HG03457 (cell line): ENCODE results near the gene TSPO.

Experiments
- ATAC-seq: cut with Tn5 transposase; IDR thresholded peaks from one replicate; pipeline ENCODE4 v1.9.1; 2021; ENCODE audit warnings: moderate number of reproducible peaks; ENCODE audit not compliant: unreplicated experiment

Gene TSPO

GRCh38 chr22:43174941-43175531, 23.7 kb downstream of the TSPO start:
- no peak for ATAC-seq

GRCh38 chr22:43176090-43176489, 24.7 kb downstream of the TSPO start:
- ATAC-seq: no peak

- no peak for ATAC-seq
Measured at GRCh38 chr22:43177479-43177878, 26.1 kb downstream of the TSPO start.

GRCh38 chr22:43179146-43179910, 28.0 kb downstream of the TSPO start:
- ATAC-seq: no peak

GRCh38 chr22:43179911-43180195, 28.5 kb downstream of the TSPO start:
- ATAC-seq: no peak

DNA sequence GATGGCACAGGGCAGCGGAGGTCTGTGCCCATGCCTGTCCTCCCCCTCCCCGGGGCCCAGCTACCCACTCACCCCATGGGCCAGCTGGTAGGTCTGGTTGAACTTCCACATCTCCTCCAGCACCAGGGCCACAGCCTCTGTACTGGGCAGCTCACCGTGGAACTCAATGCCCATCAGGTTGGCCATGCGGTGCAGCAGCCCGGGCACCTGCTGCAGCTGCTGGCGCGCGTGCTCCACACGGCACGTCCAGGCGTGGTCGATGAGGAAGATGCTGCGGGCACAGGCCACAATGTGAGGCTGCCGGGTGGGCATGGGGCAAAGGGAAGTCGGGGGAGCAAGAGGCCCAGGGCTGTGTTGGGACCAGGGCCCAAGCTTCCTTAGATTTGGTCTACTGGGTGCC, 29.3 kb downstream of the TSPO start:
- ATAC-seq: no peak

DNA sequence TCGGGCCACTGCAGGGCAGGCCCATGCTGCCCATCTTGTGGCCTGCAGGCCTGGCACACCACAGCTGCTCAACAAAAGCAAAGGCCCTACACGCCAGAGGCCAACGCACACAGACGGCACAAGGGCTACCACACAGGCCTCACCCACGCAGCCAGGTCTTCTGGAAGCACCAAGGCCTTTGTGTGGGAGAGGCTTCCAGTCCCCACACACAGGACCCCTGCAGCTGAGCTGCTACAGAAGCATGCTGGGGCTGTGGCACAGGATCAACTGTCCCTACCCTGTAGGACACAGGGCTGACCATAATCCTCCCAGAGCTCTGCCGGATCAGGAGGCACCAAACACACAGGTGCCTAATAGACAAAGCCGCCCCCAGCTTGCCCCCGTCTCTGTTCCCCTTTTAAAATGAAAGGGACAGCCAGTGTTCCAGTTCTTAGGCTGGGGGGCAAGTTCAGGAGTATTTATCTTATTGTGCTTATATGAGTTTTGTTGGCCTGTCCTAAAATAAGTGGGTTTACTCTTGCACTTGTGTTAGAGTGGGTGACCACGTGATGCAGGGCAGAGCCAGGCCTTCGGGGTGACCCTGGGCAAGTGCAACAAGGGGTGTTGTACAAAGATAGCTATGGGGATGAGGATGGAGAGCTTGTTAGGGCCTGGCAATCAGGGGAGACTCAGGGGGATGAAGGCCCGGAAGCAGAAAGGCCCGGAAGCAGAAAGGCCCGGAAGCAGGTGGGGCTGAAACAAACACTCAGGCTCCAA, 30.1 kb downstream of the TSPO start:
- ATAC-seq: no peak

DNA sequence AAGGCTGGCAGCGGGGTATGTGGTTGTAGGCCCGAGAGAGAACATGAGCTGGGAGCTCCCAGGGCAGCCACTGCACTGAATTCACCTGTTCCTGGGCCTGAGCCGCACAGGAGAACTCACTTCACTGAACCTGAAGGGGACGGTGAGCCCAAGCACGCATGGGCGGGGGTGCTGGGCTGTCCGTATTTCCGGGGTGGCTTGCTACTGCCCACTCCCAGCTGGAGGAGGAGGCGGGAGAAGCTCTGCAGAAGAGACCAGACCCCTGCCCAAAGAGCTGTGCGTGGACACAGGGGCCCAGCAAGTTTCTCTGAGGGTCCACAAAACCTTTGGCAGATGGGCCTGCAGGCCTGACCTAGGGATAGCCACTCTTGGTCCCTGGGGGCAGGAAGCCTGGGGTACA, 30.8 kb downstream of the TSPO start:
- ATAC-seq: no peak

GRCh38 chr22:43182726-43183125, 31.4 kb downstream of the TSPO start:
- no peak for ATAC-seq

- no peak for ATAC-seq
Measured at GRCh38 chr22:43183496-43184277, 32.3 kb downstream of the TSPO start.

GRCh38 chr22:43185860-43186261, 34.5 kb downstream of the TSPO start:
- ATAC-seq: no peak

- ATAC-seq: peak; percentile 27
Measured at GRCh38 chr22:43186272-43187170, 35.2 kb downstream of the TSPO start, which contains the start of gene TTLL12. Gene TTLL12 (minus strand): TSS chr22:43187134. CDS start chr22:43187069, 65 bp downstream.

GRCh38 chr22:43187171-43188099, 36.1 kb downstream of the TSPO start:
- ATAC-seq: peak; percentile 68

DNA sequence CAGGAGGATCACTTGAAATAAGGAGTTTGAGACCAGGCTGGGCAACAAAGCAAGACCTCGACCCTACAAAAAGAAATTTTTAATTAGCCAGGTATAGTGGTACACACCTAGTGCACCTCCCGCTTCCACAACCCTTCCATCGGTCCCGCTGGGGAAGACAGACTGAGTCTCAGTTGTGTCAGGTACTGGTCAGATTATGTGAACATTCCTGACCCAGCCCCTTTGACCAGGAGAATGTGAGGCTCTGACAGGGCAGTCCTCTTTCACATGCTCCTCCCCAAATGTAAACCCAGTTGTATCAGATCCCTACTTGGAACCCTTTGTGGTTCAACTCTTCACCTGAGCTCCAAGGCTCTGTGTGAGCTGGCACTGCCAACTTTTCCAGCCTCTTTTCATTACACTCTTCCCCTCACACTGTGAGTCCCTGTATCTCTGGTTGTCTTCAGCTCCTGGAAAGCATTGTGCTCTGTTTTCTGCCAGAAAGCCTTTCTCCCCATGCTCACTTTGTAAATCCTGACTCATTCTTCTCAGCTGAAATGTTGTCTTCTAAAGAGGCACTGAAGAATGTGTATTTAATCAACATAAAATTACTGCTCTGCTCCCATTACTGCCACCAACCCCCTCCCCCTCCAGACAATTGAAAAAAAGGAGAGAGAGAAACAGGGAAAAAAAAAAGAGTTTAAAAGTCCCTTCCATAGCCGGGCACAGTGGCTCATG, 37.6 kb downstream of the TSPO start:
- ATAC-seq: no peak

DNA sequence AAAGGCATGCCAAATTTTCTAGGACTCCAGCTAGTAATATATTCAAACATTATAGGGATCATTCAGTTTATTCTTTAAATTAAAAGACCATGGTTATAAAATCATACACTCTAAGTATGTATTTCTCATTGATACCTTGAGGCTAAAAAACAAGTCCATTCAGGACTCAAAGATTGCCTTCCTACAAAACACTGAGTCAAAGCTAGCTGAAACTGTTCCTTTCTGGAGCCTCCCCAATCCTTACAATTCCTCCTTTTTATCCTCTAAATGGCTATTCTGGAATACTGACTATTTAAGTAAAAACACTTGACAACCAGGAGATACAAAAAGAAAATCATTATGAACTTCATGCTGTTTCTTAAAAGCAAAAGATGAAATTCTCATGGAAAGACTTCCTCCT, 40.5 kb downstream of the TSPO start:
- ATAC-seq: no peak

DNA sequence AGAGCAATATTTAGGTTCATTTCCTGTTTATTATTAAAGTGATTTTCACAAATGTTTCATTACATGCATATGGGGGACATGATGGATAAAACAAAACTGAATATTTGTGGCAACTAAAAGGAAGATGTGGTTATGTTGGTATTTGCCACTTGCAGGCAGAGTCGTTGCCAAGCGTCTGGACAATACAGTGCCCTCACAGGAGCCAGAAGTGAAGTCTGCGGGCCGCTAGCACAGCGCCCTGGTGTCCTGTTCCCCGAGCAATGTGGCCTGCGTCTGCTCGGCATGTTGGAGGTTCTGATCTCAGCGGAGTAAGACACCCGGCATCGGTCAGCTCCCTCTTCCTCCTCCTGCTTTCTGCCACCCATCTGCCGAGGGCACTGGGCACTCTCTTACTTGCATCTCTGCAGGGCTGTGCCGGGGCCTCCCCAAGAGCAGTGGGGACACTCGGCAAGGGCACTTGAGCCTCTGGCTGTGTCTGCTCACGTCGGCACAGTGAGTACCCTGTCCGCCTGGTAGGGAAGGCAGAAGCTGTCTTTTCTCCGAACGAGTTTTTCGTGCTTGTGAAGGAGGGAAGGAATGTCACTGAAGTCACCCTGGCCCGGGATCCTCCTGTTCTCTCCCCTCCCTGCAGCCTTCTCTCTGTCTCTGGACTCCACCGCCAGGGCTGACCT, 46.0 kb downstream of the TSPO start:
- ATAC-seq: no peak

GRCh38 chr22:43198126-43198525, 46.8 kb downstream of the TSPO start:
- ATAC-seq: no peak

- ATAC-seq: no peak
Measured at GRCh38 chr22:43198936-43199335, 47.6 kb downstream of the TSPO start.
